ENCODE measurements around the gene OGDH.
"Not testable (repeated sequence)": the region's sequence is repeated elsewhere in the genome, so short reads cannot be mapped to it uniquely, and the experiment has no call there.

The OGDH gene

DNA sequence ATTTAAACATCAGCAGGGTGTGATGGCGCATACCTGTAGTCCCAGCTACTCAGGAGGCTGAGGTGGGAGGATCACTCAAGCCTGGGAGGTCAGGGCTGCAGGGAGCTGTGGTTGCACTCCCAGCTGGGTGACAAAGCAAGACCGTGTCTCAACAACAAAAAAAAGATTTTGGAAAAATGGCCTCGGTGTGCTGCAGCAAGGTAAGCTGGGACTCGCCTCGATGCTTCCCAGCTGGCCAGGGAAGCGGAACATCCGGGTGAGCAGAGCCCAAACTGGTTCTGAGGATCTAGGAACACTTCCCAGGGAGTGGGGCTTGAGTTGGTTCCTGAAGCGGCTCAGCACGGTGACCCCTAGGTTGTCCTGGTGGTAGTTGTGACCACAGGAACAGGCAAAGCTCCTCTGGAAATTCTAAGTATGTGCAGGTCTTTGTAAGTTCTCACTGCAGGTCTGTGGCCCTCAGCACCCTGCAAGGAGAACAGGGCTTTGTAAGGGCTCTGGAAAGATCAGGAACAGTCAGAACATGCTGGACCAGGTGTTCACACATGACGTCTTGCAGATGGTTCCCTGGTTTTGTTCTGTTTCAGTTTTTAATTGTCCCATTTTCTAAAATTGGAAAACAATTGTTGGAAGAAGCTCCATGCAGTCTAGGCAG is 103.6 kb downstream of the OGDH start:
- no peak for DNase-seq

DNA sequence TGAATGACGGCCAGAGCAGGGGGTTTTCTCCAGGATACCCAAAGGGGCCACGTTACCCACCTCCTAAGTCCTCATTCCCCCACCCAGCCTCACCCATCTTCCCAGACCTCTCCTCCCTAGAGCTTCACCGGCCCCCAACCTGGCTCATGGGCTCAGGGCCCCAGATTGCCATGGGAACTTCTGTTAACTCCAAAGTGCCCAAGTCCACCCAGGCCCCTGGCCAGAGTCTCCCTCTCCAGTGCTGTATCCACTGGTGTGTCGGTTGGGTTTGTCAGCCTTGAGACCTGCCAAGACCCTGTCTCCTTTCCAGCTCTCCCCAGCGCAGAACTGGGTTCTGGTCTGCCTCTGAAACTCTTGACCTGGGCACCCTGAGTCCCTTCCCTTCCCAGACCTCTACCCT is 105.1 kb downstream of the OGDH start:
- DNase-seq = no peak

DNA sequence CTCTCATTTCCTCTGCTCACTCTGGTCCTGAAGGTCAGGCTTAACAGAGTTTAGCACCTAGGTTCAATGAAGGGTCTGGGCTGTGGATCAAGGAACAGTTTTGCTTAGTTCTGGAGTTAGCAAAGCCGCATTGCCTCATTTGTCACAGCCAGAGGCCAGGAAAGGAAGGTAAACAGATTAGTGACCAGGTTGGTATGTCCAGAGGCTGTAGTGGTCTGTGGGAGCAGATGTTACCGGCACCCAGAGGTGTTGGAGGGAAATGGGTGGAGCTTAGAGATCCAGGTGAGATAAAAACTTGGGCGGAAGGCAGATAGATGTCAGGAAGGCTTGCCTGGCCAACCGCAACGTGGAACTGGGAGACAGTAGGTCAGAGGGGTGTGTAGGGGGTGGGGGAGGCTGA is 105.6 kb downstream of the OGDH start:
- DNase-seq = no peak

DNA sequence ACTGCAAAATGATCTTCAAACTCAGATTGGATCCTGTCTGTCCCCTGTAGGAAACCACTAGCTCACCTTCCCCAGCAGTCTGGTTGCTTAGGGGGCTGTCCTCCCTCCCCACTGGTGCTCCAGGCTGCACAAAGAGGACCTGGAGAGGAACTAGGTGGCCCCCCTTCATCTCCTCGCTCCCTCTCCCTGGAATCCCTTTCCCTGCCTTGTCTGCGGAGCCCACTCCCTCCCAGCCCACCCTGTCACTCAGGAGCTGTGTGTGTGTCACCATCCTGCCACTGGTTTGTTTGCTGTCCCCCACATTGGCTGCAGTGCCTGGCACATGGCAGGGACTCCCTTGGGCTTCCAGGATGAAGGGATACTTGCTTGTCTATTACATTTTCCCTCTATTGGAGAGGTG is 106.7 kb downstream of the OGDH start:
- DNase-seq = no peak

DNA sequence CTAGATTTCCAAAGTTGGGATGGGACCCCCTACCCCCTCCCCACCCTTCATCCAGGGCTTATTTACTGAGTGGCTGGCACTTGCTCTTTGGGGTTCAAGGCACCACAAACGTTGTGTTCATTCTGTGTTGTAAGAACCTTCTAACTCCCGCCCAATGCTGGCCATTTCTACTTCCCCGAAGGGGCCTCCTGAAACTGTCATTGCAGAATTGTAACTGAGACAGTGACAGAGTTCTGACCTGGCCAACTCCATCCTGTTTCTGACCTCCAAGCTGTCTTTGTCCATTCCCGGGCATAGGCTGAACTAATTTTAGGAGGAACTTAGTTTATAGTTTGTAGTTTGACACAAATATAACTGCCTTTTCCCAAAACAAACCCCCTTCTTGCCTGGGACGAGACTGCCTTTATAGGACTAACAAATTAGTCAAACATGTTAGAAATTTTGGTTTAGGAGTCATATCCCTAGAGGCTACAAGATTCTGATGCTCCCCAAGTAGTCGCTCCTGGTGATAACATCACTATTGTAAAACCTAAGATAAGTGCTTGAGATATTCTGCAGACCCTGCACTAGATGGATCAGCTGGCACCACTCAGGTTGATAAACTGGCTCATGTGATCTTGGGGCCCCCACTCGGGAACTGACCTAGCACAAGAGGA is 107.4 kb downstream of the OGDH start:
- DNase-seq = no peak

DNA sequence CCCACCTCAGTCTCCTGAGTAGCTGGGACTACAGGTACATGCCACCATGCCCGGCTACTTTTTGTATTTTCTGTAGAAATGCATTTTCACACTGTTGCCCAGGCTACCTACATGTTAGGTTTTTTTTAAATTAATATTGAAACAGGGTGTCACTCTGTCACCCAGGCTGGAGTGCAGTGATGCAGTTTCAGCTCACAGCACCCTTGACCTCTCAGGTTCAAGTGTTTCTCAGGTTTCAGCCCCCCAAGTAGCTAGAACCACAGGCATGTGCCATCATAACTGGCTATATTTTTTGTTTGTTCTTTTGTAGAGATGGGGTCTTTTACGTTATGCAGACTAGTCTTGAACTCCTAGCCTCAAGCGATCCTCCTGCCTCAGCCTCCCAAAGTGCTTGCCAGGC is 109.8 kb downstream of the OGDH start:
- DNase-seq = no peak

DNA sequence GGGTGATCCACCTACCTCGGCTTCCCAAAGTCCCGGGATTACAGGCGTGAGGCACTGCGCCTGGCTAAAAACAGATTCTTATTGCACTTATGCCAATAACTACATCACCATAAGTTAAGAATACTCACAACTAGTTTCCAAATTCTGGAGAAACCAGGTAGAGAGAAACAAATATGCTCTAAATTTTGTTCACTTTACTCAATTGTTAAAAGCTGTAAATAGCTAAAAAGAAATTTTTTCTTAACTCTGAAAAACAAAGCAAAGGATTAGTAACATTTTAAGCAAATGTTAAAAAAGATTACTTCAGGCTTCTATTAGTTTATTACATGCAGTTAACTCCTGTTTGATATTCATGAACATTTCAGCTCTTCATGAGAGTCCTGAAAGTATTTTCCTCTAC is 113.9 kb downstream of the OGDH start:
- DNase-seq = no peak

DNA sequence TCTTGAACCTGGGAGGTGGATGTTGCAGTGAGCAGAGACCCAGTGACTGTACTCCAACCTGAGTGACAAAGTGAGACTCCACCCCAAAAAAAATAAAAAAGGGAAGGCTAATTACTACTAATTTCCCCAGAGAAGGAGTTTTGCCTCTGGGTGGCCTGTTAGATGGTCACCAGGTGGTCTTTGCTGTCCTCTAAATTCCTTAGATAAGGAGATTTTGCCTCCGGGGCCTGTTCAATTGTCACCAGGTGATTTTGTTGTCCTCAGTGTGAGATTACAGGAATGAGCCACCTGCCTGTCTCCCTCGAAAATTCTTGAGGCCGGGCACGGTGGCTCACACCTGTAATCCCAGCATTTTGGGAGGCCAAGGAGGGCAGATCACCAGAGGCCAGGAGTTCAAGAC is 117.8 kb downstream of the OGDH start:
- DNase-seq = no peak

DNA sequence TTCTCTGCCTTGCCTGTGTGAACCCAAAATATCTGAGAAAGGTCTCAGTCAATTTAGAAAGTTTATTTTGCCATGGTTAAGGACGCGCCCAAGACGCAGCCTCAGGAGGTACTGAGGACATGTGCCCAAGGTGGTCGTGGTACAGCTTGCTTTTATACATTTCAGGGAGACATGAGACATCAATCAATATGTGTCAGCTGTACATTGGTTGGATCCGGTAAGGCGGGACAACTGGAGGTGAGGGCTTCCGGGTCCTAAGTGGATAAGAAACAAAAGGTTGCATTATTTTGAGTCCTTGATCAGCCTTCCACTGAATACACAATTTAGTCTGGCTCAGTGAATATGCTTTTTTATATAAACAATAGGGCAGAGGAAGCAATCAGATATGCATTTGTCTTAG is 119.8 kb downstream of the OGDH start:
- DNase-seq = not testable (repeated sequence)

DNA sequence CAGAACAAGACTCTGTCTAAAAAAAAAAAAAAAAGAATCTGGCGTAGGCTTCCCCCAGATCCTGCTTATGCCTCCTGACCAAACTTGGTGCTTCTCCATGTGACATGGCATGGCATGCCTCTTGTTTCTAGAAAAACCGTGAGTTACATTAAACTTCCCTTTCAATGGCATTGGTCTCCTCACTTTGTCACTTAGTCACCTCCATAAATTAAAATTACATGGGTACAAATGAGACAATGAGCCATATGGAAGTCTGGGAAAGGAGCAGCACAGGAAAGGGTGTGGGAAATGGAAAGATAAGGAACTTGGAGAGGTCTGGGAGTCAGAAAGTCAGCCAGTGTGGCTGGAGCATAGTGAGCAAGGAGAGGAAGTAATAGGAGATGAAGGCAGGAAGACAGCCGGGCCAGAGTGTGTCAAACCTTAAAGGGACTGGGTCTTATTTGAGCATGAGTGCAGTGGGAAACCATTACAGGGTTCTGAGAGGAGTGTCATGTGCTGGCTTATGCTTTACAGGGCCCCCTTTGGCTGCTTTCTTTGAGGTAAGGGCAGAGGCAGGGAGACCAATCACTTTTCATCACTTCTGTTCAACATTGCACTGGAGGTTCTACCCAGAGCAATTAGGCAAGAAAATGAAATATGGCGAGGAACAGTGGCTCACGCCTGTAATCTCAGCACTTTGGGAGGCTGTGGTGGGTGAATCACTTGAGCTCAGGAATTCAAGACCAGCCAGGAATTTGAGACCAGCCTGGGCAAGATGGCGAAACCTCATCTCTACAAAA is 120.9 kb downstream of the OGDH start:
- peak; percentile 12 for DNase-seq

DNA sequence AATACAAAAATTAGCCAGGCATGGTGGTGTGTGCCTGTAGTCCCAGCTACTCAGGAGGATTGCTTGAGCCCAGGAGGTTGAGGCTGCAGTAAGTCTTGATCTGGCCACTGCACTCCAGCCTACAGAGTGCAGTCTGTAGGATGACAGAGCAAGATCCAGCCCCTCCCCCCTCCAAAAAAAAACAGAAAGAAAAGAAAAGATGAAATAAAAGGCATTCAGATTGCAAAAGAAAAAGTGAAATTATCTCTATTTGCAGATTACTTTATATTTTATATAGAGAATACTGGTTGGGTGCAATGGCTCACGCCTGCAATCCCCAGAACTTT is 121.5 kb downstream of the OGDH start:
- DNase-seq = no peak

DNA sequence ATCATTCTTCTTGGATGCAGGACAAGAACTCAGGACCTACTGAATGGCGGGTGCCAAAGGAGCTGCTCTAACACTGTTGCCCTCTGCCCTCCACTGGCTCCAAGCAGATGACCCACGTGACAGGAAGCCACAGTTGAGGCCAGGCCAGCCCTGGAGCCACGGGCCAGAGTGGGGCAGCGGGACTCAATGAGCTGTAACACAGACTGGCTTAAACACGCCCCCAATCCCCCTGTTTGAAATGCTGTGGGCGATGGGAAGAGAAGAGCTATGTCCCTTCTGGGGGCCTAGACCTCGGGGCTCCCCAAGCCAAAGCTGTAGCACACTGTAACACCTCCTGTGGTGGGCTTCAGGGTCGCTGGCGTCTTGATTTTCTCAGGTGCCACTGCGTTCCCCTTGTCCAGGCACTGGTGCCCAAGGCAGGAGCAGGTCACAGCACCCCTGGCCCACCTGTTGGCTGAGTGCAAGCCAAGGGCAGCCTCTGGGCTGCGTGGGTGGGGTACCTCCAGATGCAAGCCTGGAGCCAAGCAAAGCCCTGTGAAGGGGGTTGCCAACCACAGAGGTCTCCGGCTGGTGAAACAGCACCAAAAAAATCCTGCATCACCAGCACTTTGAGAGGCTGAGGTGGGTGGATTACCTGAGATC is 123.6 kb downstream of the OGDH start:
- no peak for DNase-seq

DNA sequence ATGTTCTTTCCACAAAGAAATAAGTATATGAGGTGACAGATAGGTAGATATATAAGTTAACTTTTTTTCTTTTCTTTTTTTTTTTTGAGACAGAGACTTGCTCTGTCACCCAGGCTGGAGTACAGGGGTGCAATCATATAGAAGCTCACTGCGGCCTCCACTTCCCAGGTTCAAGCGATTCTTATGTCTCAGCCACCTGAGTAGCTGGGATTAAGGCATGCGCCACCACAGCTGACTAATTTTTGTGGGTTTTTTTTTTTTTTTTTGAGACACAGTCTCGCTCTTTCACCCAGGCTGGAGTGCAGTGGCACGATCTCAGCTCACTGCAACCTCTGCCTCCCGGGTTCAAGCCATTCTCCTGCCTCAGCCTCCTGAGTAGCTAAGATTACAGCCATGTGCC is 126.5 kb downstream of the OGDH start:
- not testable (repeated sequence) for DNase-seq

DNA sequence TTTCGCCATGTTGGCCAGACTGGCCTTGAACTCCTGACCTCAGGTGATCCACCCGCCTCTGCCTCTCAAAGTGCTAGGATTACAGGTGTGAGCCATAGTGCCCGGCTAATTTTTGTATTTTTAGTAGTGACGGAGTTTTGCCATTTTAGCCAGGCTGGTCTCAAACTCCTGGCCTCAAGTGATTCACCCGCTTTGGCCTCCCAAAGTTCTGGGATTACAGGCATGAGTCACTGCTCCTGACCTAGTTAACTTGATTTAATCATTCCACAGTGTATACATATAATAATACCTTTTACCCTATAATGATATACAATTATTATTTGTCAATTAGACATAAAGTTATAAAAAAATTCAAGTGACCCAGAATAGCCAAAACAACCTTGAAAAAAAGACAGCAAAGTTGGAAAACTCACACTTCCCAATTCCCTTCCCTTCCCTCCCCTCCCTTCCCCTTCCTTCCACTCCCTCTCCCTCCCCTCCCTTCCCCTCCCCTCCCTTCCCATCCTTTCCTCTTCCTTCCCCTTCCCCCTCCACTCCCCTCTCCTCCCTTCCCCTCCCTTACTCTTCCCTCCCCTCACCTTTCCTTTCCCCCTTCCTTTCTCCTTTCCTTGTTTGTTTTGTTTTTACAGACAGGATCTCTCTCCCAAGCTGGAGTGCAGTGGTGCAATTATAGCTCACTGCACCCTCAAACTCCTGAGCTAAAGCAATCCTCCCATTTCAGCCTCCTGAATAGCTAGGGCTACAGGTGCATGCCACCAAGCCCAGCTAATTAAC is 127.5 kb downstream of the OGDH start:
- DNase-seq = peak; percentile 49

DNA sequence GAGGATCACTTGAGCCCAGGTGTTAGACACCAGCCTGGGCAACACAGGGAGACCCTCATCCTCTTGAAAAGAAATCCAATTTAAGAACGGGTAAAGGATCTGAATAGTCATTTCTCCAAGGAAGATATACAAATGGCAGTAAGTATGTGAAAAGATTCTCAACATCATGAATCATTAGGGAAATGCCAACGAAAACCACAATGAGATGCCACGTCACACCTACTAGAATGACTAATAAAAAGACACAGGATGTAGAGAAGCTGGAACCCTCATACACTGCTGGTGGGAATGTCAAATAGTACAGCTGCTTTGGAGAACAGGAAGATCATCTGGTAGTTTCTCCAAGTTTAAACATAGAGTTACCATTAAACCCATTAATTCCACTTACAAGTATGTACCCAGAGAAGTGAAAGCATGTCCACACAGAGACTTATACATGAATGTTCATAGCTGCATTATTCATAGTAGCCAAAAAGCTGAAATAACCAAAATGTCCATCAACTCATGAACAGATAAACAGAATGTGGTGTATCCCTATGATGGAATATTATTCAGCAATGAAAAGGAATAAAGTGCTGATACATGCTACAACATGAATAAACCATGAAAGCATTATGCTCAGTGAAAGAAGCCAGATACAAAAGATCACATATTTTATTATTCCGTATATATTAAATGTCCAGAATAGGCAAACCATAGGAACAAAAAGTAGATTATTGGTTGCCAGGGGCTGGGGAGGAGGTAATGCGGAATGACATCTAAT is 129.2 kb downstream of the OGDH start:
- DNase-seq = peak; percentile 56

DNA sequence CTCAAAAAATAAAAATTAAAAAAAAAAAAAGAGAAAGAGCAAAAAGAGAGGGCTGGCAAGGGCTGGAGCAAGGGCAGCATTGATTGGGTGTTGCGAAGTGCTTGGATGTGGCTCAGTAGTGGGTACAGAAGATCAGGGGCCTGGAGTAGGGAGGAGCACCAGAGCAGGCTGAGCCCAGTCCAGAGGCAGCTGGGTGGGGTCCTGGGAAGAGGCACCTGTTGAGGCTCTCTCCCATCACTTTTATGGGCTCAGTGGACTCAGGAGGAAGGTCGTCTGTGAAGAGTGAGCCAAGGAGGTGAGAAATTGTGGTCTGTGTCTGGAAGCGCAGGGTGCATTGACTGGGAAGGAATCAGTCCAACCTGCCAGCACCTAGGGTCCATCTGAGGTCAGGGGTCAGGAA is 130.5 kb downstream of the OGDH start:
- DNase-seq = no peak

DNA sequence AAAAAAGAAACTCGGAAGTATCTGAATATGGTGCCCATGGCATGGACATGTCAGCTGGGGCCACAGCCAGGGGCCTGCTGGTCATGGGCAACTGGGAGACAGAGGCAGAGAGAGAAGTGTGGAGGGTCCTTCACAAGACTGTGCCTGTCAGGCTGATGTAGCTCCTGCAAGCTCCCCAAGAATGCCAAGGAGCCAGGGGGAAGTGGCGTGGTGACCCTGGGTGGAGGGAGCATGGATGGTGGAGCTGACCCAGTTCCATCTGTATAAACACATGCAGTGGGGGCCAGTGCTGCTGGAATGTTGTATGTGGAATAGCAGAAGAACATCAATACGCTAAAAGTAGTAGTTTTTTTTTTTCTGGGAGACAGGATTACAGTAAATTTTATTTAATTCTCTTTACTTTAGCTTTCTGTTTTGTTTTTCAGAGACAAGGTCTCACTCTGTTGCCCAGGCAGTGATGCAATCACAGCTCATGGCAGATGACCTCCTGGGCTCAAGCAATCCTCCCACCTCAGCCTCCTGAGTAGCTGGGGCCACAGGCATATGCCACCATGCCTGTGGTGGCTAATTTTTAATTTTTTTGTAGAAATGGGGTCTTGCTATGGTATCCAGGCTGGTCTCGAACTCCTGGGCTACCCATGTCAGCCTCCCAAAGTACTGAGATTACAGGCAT is 131.8 kb downstream of the OGDH start:
- no peak for DNase-seq

DNA sequence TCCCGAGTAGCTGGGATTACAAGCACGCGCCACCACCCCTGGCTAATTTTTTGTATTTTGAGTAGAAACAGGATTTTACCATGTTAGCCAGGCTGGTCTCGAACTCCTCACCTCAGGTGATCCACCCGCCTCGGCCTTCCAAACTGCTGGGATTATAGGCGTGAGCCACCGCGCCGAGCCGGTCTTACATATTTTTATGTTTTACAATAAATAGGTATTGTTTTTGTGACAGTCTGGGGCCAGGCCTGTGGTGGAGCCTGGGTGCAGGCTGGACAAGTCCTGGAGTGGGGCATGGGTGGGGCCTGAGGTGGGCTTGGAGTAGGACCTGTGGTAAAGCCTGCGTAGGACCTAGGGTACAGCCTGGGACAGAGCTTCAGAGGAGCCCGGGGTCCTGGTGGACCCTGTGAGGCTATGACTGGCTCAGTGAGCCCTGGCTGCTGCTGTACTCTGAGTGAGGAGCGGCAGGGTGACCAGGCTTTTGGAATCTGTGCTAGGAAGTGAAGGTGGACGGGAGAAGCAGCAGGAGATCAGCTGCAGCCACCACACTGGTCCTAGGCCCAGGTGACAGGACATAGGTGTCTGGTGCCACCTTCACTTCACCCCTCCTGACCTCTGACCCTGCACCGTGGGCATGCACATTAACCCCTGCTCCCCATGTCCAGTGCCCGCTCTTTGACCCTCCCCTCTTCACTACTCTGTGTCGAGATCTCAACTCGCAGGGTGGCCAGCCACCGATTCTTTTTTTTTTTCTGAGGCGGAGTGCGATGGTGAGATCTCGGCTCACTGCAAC is 132.6 kb downstream of the OGDH start:
- DNase-seq = no peak

DNA sequence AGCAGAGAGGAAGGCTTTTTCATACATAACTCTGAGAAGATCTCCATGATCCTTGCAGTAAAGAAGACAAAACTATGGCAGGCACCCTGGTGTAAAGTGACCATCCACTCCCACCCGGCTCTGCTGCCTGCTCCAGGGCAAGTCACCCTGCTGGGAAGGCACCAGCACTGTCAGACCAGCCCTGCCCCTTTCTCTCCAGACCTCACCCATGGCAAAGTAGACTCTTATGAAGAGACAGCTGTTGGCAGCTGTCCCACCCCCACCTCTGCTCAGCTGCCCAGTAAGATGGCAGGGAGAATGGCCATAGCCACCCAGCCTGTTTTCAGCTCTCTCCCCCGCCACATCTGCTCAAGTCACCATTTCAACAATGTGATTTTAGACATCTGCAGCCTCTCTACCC is 133.6 kb downstream of the OGDH start:
- DNase-seq = no peak

DNA sequence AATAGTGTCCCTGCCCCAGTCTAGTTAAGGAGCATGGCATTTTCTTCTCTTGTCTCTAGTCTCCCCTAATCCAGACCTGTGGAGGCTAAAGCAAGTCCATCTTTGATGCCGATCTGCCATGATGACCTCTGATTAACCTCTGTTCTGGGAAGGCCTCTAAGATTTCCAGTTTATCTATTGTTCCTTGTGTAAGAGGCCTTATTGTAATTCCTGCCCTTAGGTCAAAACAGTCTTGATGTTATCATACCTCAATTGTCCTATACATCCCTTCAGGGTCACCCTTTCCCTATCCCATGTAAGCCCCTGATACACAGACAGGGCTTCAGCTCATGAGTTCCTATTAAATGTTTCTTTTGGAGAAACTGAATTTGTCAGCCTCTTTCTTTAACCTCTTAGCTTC is 137.3 kb downstream of the OGDH start:
- DNase-seq = no peak
